ENCODE results near the gene TCN2.
A peak's percentile ranks its signal among the peaks of the same experiment; 100 is the strongest.
"Not testable (repeated sequence)": the region's sequence is repeated elsewhere in the genome, so short reads cannot be mapped to it uniquely, and the experiment has no call there.

TCN2 gene

GRCh38 chr22:30614879-30615278 is 7.9 kb downstream of the TCN2 start:
- no peak for DNase-seq (ENCODE audit: insufficient read length)
- no peak for FAIRE-seq
- TF ChIP-seq POLR2A (IDR thresholded peaks at IDR 0.05; ENCODE audit: low read depth, low read length): no peak
- no peak for TF ChIP-seq POLR2AphosphoS5 (IDR thresholded peaks at IDR 0.05; ENCODE audit: low read depth, low read length)
- TF ChIP-seq TAF1 (IDR thresholded peaks at IDR 0.05; ENCODE audit: borderline replicate concordance, low read depth, low read length): no peak

- FAIRE-seq (no peak), DNase-seq (ENCODE audit: insufficient read length) (no peak)
- TF ChIP-seq TAF1 (IDR thresholded peaks at IDR 0.05; ENCODE audit: borderline replicate concordance, low read depth, low read length) (no peak), POLR2AphosphoS5 (IDR thresholded peaks at IDR 0.05; ENCODE audit: low read depth, low read length) (no peak), POLR2A (IDR thresholded peaks at IDR 0.05; ENCODE audit: low read depth, low read length) (no peak)
Measured at GRCh38 chr22:30615543-30615954, 8.6 kb downstream of the TCN2 start.

GRCh38 chr22:30617819-30618218 is 10.8 kb downstream of the TCN2 start:
- TF ChIP-seq POLR2AphosphoS5 (IDR thresholded peaks at IDR 0.05; ENCODE audit: low read depth, low read length): no peak
- TF ChIP-seq TAF1 (IDR thresholded peaks at IDR 0.05; ENCODE audit: borderline replicate concordance, low read depth, low read length): no peak
- no peak for TF ChIP-seq POLR2A (IDR thresholded peaks at IDR 0.05; ENCODE audit: low read depth, low read length)
- FAIRE-seq: no peak
- no peak for DNase-seq (ENCODE audit: insufficient read length)

GRCh38 chr22:30619909-30620308 is 12.9 kb downstream of the TCN2 start:
- DNase-seq (ENCODE audit: insufficient read length); FAIRE-seq: not testable (repeated sequence)

GRCh38 chr22:30626413-30626812 is 19.4 kb downstream of the TCN2 start:
- DNase-seq (ENCODE audit: insufficient read length) (no peak), FAIRE-seq (no peak)
- no peak for TF ChIP-seq POLR2A (IDR thresholded peaks at IDR 0.05; ENCODE audit: low read depth, low read length)
- no peak for TF ChIP-seq POLR2AphosphoS5 (IDR thresholded peaks at IDR 0.05; ENCODE audit: low read depth, low read length)
- TF ChIP-seq TAF1 (IDR thresholded peaks at IDR 0.05; ENCODE audit: borderline replicate concordance, low read depth, low read length): no peak

- TF ChIP-seq POLR2AphosphoS5 (IDR thresholded peaks at IDR 0.05; ENCODE audit: low read depth, low read length) (no peak), POLR2A (IDR thresholded peaks at IDR 0.05; ENCODE audit: low read depth, low read length) (no peak), TAF1 (IDR thresholded peaks at IDR 0.05; ENCODE audit: borderline replicate concordance, low read depth, low read length) (no peak)
- no peak for DNase-seq (ENCODE audit: insufficient read length)
- no peak for FAIRE-seq
Measured at GRCh38 chr22:30627471-30627870, 20.5 kb downstream of the TCN2 start.

GRCh38 chr22:30628491-30628890 is 21.5 kb downstream of the TCN2 start:
- FAIRE-seq (no peak), DNase-seq (ENCODE audit: insufficient read length) (no peak)
- TF ChIP-seq POLR2AphosphoS5 (IDR thresholded peaks at IDR 0.05; ENCODE audit: low read depth, low read length): no peak
- TF ChIP-seq TAF1 (IDR thresholded peaks at IDR 0.05; ENCODE audit: borderline replicate concordance, low read depth, low read length): no peak
- no peak for TF ChIP-seq POLR2A (IDR thresholded peaks at IDR 0.05; ENCODE audit: low read depth, low read length)

GRCh38 chr22:30631469-30631868 is 24.5 kb downstream of the TCN2 start:
- not testable (repeated sequence) for DNase-seq (ENCODE audit: insufficient read length); FAIRE-seq

- DNase-seq (ENCODE audit: insufficient read length) (peak; percentile 91), FAIRE-seq (peak; percentile 94)
- no peak for TF ChIP-seq POLR2A (IDR thresholded peaks at IDR 0.05; ENCODE audit: low read depth, low read length)
- TF ChIP-seq TAF1 (IDR thresholded peaks at IDR 0.05; ENCODE audit: borderline replicate concordance, low read depth, low read length): no peak
- TF ChIP-seq POLR2AphosphoS5 (IDR thresholded peaks at IDR 0.05; ENCODE audit: low read depth, low read length): no peak
Measured at GRCh38 chr22:30634471-30635233, 27.7 kb downstream of the TCN2 start.

- FAIRE-seq: peak; percentile 77
- TF ChIP-seq TAF1 (IDR thresholded peaks at IDR 0.05; ENCODE audit: borderline replicate concordance, low read depth, low read length) (no peak), POLR2A (IDR thresholded peaks at IDR 0.05; ENCODE audit: low read depth, low read length) (peak; percentile 37; the same call in 1 of the 2 replicates), POLR2AphosphoS5 (IDR thresholded peaks at IDR 0.05; ENCODE audit: low read depth, low read length) (no peak)
- DNase-seq (ENCODE audit: insufficient read length): peak; percentile 91
Measured at GRCh38 chr22:30635273-30636225, 28.6 kb downstream of the TCN2 start, which contains the start of gene SLC35E4. Gene SLC35E4, plus strand, starts transcription at chr22:30635781. Its CDS starts 670 bp downstream, at chr22:30636451.

GRCh38 chr22:30636226-30637077 is 29.5 kb downstream of the TCN2 start:
- peak; percentile 57 for FAIRE-seq
- DNase-seq (ENCODE audit: insufficient read length): no peak
- no peak for TF ChIP-seq POLR2AphosphoS5 (IDR thresholded peaks at IDR 0.05; ENCODE audit: low read depth, low read length)
- no peak for TF ChIP-seq TAF1 (IDR thresholded peaks at IDR 0.05; ENCODE audit: borderline replicate concordance, low read depth, low read length)

Data from GM12892 (cell line).